ENCODE results near the gene UCHL5.

UCHL5 gene

GRCh38 chr1:192980856-192981255 is 78.3 kb downstream of the UCHL5 start:
- TF ChIP-seq TAF1 (IDR thresholded peaks at IDR 0.05; ENCODE audit: low read depth) (no peak), EGR1 (IDR thresholded peaks at IDR 0.05) (no peak), CEBPB (IDR thresholded peaks at IDR 0.05) (no peak), EP300 (IDR thresholded peaks at IDR 0.05; ENCODE audit: borderline replicate concordance) (no peak), FOXM1 (IDR thresholded peaks at IDR 0.05; ENCODE audit: borderline replicate concordance, low read depth) (no peak), TCF12 (IDR thresholded peaks at IDR 0.05; ENCODE audit: low read depth) (no peak), CREB1 (IDR thresholded peaks at IDR 0.05; ENCODE audit: low read depth) (no peak), YY1 (IDR thresholded peaks at IDR 0.05; ENCODE audit: low read depth) (no peak), NFIC (IDR thresholded peaks at IDR 0.05) (no peak), TEAD4 (IDR thresholded peaks at IDR 0.05) (no peak), RAD21 (IDR thresholded peaks at IDR 0.05; ENCODE audit: low read depth) (no peak), ZBTB7A (IDR thresholded peaks at IDR 0.05; ENCODE audit: low read depth) (no peak)
- TF ChIP-seq, protein P1, sequence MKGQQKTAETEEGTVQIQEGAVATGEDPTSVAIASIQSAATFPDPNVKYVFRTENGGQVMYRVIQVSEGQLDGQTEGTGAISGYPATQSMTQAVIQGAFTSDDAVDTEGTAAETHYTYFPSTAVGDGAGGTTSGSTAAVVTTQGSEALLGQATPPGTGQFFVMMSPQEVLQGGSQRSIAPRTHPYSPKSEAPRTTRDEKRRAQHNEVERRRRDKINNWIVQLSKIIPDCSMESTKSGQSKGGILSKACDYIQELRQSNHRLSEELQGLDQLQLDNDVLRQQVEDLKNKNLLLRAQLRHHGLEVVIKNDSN (IDR thresholded peaks at IDR 0.05): no peak
- TF ChIP-seq, protein P2, sequence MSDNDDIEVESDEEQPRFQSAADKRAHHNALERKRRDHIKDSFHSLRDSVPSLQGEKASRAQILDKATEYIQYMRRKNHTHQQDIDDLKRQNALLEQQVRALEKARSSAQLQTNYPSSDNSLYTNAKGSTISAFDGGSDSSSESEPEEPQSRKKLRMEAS (IDR thresholded peaks at IDR 0.05): no peak
- TF ChIP-seq, protein P3, sequence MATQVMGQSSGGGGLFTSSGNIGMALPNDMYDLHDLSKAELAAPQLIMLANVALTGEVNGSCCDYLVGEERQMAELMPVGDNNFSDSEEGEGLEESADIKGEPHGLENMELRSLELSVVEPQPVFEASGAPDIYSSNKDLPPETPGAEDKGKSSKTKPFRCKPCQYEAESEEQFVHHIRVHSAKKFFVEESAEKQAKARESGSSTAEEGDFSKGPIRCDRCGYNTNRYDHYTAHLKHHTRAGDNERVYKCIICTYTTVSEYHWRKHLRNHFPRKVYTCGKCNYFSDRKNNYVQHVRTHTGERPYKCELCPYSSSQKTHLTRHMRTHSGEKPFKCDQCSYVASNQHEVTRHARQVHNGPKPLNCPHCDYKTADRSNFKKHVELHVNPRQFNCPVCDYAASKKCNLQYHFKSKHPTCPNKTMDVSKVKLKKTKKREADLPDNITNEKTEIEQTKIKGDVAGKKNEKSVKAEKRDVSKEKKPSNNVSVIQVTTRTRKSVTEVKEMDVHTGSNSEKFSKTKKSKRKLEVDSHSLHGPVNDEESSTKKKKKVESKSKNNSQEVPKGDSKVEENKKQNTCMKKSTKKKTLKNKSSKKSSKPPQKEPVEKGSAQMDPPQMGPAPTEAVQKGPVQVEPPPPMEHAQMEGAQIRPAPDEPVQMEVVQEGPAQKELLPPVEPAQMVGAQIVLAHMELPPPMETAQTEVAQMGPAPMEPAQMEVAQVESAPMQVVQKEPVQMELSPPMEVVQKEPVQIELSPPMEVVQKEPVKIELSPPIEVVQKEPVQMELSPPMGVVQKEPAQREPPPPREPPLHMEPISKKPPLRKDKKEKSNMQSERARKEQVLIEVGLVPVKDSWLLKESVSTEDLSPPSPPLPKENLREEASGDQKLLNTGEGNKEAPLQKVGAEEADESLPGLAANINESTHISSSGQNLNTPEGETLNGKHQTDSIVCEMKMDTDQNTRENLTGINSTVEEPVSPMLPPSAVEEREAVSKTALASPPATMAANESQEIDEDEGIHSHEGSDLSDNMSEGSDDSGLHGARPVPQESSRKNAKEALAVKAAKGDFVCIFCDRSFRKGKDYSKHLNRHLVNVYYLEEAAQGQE (IDR thresholded peaks at IDR 0.05; ENCODE audit: low read depth): no peak

DNA sequence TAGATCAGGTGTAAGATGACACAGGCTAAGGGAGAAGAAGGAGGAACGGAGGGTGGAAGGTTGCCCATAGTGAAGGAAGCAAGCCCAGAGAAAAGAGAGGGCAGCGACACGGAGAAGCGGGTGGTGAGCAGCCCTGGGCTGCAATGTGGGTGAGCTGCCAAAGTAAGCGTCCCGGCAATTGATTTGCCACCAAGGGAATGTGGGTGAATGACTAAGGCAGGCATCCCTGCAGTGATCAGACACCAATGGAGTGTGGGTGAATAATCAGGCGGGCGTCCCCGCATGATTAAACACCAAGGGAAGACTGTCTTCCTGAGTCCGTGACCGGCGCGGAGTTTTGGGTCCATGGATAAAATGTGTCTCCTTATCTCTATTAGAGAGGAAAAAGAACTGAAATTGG is 79.6 kb downstream of the UCHL5 start:
- no peak for TF ChIP-seq ZBTB7A (IDR thresholded peaks at IDR 0.05; ENCODE audit: low read depth)

GRCh38 chr1:192978195-192978710 is 80.9 kb downstream of the UCHL5 start:
- TF ChIP-seq YY1 (IDR thresholded peaks at IDR 0.05; ENCODE audit: low read depth) (no peak), EP300 (IDR thresholded peaks at IDR 0.05; ENCODE audit: borderline replicate concordance) (no peak), FOXM1 (IDR thresholded peaks at IDR 0.05; ENCODE audit: borderline replicate concordance, low read depth) (no peak), TEAD4 (IDR thresholded peaks at IDR 0.05) (no peak), ZBTB7A (IDR thresholded peaks at IDR 0.05; ENCODE audit: low read depth) (no peak), EGR1 (IDR thresholded peaks at IDR 0.05) (no peak), CEBPB (IDR thresholded peaks at IDR 0.05) (no peak), CREB1 (IDR thresholded peaks at IDR 0.05; ENCODE audit: low read depth) (no peak), RAD21 (IDR thresholded peaks at IDR 0.05; ENCODE audit: low read depth) (no peak), NFIC (IDR thresholded peaks at IDR 0.05) (no peak), TAF1 (IDR thresholded peaks at IDR 0.05; ENCODE audit: low read depth) (no peak), TCF12 (IDR thresholded peaks at IDR 0.05; ENCODE audit: low read depth) (no peak)
- TF ChIP-seq, protein P1 (IDR thresholded peaks at IDR 0.05): no peak
- TF ChIP-seq, protein P3 (IDR thresholded peaks at IDR 0.05; ENCODE audit: low read depth): no peak
- TF ChIP-seq, protein P2 (IDR thresholded peaks at IDR 0.05): no peak

- no peak for TF ChIP-seq TAF1 (IDR thresholded peaks at IDR 0.05; ENCODE audit: low read depth)
- no peak for TF ChIP-seq YY1 (IDR thresholded peaks at IDR 0.05; ENCODE audit: low read depth)
- TF ChIP-seq EP300 (IDR thresholded peaks at IDR 0.05; ENCODE audit: borderline replicate concordance): no peak
- TF ChIP-seq EGR1 (IDR thresholded peaks at IDR 0.05): no peak
- TF ChIP-seq, protein P2 (IDR thresholded peaks at IDR 0.05): no peak
- TF ChIP-seq NFIC (IDR thresholded peaks at IDR 0.05): no peak
- no peak for TF ChIP-seq RAD21 (IDR thresholded peaks at IDR 0.05; ENCODE audit: low read depth)
- no peak for TF ChIP-seq ZBTB7A (IDR thresholded peaks at IDR 0.05; ENCODE audit: low read depth)
- TF ChIP-seq, protein P3 (IDR thresholded peaks at IDR 0.05; ENCODE audit: low read depth): no peak
- TF ChIP-seq FOXM1 (IDR thresholded peaks at IDR 0.05; ENCODE audit: borderline replicate concordance, low read depth): no peak
- no peak for TF ChIP-seq CEBPB (IDR thresholded peaks at IDR 0.05)
- TF ChIP-seq TCF12 (IDR thresholded peaks at IDR 0.05; ENCODE audit: low read depth): no peak
- TF ChIP-seq, protein P1 (IDR thresholded peaks at IDR 0.05): no peak
- no peak for TF ChIP-seq CREB1 (IDR thresholded peaks at IDR 0.05; ENCODE audit: low read depth)
- no peak for TF ChIP-seq TEAD4 (IDR thresholded peaks at IDR 0.05)
These were observed 82.0 kb downstream of the UCHL5 start for GRCh38 chr1:192977089-192977706.
